DOHH2 (cell line): Measurements from ENCODE around the gene SRP19.

Experiments used
- CTCF ChIP-seq: fragments of 200-600 bp; sonication (generic); IDR thresholded peaks from one replicate; pipeline ENCODE4 v1.5.1; 2014; ENCODE audit warnings: antibody characterized with exemption, mild to moderate bottlenecking, low read depth, low read length; ENCODE audit not compliant: poor library complexity, severe bottlenecking
- EZH2phosphoT487 ChIP-seq: fragments of 200-600 bp; sonication (generic); IDR thresholded peaks from 2 replicates; pipeline ENCODE4 v1.6.1; 2017; ENCODE audit warnings: borderline replicate concordance, mild to moderate bottlenecking, antibody characterized with exemption, low read length, moderate library complexity, mixed read lengths

GRCh38 chr5:112861638-112861985 lies 525 bp downstream of the SRP19 start:
- TF ChIP-seq CTCF (no peak), EZH2phosphoT487 (no peak)
